Measurements from ENCODE around the gene TRHDE.
"Not testable (repeated sequence)": the region's sequence is repeated elsewhere in the genome, so short reads cannot be mapped to it uniquely, and the experiment has no call there.

The TRHDE gene

DNA sequence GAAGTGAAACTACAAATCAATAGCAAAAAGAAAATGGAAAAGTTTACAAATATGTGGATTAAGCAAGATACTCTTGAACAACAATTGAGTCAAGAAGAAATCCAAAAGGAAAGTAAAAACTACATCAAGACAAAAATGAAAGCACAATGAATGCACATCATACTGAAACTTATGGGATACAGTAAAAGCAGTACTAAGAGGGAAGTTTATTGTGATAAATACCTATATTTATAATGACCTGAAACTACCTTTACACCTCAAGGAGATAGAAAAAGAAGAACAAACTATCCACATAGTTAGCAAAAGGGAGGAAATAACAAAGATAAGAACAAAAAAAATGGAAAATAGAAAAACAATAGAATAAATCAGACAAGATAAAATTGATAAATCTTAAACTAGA, 375.0 kb downstream of the TRHDE start:
- TF ChIP-seq, protein P1, sequence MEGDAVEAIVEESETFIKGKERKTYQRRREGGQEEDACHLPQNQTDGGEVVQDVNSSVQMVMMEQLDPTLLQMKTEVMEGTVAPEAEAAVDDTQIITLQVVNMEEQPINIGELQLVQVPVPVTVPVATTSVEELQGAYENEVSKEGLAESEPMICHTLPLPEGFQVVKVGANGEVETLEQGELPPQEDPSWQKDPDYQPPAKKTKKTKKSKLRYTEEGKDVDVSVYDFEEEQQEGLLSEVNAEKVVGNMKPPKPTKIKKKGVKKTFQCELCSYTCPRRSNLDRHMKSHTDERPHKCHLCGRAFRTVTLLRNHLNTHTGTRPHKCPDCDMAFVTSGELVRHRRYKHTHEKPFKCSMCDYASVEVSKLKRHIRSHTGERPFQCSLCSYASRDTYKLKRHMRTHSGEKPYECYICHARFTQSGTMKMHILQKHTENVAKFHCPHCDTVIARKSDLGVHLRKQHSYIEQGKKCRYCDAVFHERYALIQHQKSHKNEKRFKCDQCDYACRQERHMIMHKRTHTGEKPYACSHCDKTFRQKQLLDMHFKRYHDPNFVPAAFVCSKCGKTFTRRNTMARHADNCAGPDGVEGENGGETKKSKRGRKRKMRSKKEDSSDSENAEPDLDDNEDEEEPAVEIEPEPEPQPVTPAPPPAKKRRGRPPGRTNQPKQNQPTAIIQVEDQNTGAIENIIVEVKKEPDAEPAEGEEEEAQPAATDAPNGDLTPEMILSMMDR (IDR thresholded peaks at IDR 0.05; ENCODE audit: low read depth, low read length) = no peak
- no peak overlapping the region for H3K4me3 ChIP-seq (ENCODE audit: low read depth, low read length)

DNA sequence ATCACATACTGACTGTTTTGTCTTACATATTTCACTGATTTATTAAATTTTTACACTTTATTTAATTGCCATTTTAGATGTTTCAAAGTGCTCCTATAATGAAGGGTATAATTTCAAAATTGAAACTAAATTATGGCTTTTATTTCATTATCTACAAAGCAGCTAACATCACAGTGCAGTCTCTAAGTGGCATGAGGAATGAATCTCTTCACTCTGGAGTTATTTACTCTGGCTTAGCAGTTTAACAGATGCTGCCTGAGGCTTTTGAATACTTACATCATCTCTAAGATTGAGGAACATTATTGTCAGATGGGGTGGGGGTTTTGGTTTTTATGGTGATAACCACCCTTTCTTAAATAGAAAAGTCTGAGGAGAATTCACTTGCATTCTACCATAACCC, 386.4 kb downstream of the TRHDE start:
- H3K4me3 ChIP-seq (ENCODE audit: low read depth, low read length) = no peak overlapping the region
- TF ChIP-seq, protein P1 (IDR thresholded peaks at IDR 0.05; ENCODE audit: low read depth, low read length) = no peak

DNA sequence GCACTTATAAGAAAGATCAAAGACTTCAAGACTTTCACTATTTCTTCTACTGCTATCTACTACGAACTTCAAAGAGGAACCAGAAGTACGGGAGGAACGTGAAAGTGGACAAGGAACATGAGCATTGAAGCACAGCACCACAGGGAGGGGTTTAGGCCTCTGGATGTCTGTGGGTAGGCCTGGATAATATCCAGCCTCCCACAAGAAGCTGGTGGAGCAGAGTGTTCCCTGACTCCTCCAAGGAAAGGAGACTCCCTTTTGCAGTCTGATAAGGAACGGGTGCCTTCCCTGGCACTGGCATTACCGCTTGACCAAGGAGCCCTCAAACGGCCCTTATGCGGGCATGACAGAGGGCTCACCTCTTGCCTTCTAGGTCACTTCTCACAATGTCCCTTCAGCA, 388.0 kb downstream of the TRHDE start:
- not testable (repeated sequence) for H3K4me3 ChIP-seq (ENCODE audit: low read depth, low read length)

DNA sequence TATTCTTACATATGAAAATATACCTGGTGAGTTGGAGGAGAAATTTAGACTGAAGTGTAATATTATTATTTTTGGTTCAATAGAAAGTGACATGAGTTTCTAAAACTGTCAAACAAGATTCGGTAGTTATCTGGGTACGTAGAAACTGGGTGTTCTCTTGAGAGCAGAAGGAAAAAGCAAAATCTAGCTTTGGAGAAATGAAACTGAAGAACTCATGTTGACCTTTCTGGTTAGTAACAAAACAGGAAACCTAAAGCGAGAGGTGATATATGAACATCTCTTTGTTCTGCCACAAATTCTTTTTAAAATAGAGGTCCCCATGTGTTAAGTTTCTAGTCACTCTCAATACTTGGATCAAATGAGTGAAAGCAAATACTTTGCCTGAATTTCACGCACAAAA, 401.7 kb downstream of the TRHDE start:
- TF ChIP-seq, protein P1 (IDR thresholded peaks at IDR 0.05; ENCODE audit: low read depth, low read length) = no peak
- no peak overlapping the region for H3K4me3 ChIP-seq (ENCODE audit: low read depth, low read length)

DNA sequence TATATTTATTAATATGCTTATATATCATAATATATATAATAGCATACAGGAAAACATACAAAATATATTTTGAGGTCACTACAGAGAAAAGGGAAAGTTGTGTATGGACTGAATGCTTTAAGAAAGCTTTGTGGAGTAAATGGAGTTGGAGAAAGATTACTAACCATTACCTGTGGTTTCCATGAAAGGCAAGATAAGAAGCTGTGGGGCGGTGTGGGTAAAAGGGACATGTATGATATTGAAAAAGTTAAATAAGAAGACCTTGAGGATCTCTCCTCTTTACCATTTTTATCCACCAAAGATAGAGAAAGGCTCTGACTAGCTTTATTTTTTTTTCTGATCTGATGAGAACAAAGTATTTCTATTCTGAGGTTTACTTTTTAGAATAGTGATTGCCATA, 404.4 kb downstream of the TRHDE start:
- H3K4me3 ChIP-seq (ENCODE audit: low read depth, low read length) = no peak overlapping the region
- TF ChIP-seq, protein P1 (IDR thresholded peaks at IDR 0.05; ENCODE audit: low read depth, low read length) = no peak

DNA sequence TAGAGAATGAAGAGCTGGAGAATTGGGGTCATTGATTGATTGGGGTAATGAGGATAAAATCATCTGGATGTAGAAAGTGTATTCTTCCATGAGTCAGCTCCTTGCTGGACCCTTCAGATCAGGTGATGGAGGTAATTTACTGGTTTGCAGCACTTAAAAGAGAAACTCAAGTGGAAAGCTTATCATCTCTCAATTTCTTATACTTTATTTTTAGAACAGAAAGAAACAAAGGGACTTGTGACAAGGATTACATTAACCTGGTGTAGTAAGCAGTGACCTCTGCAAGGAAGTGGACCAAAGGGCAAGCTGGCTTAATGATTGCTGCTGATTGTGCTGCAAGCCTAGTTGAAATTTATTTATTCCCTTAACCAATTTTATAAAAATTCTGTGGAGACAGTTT, 405.0 kb downstream of the TRHDE start:
- TF ChIP-seq, protein P1 (IDR thresholded peaks at IDR 0.05; ENCODE audit: low read depth, low read length) = no peak
- H3K4me3 ChIP-seq (ENCODE audit: low read depth, low read length) = no peak overlapping the region

DNA sequence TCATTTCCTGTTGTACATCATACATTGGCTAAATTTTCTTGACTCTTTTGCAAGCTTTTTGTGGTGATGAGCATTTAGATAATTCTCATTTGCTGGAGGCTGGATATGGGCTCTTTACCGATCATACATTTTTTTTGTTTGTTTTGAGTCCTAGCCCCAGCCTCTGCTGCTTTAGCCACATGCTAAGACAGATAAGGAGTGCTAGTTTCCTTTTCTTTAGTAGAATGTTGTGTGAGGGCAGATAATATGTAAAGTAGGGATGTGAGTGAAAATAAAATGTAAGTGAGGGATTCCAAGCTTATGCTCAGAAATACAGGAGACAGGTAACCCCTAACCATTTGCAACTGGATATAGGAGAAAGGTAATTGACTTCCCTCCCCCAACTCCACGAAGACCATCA, 405.7 kb downstream of the TRHDE start:
- TF ChIP-seq, protein P1 (IDR thresholded peaks at IDR 0.05; ENCODE audit: low read depth, low read length) = no peak
- H3K4me3 ChIP-seq (ENCODE audit: low read depth, low read length) = no peak overlapping the region

DNA sequence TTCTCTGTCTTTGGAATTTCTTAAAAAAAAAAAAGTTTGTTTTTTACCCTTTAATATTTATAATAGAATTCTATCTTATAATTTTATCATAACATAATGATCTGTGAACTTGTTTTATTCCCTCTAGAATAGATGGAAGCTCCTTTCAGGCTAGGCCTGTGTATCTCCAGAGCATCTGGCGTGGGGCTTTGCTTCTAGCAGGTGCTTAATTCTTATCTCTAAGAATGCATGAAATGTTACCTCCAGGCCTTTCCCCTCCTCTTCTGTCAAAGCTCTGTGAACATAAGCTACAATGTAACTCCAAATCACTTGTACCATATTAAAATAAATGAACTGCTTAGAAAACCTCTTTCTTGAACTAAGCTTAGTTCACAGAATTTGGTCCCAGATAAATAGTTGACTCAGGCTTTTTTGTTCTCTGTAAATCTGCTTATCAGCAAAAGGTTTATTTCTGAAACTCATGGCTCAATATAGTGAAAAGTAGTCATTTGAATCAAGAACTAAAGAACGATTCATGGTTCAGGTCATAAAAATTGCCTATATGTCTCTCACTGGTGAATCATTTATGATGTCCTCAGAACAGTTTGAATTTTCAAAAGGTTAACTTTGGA, 407.1 kb downstream of the TRHDE start:
- TF ChIP-seq, protein P1 (IDR thresholded peaks at IDR 0.05; ENCODE audit: low read depth, low read length) = no peak
- H3K4me3 ChIP-seq (ENCODE audit: low read depth, low read length) = no peak overlapping the region
